ENCODE data around the gene CCDC61. TPM values are rescaled to one million over a fixed set of nuclear protein-coding genes. Genes with fewer than 3 reads are reported as not detected.
A peak's percentile ranks its signal among the peaks of the same experiment; 100 is the strongest.

Gene CCDC61
- total RNA-seq, 3 donors from 2014 or later (not counting 1 experiment from before 2014, with no cell fraction given): 10.6 to 16.9 (median 14.6) TPM

GRCh38 chr19:45999653-46000121, 4.4 kb downstream of the CCDC61 start:
- Mint-ChIP-seq H3K4me1 (peaks cover 24 to 25% of the 10 kb centered on the region in 2 donors), H3K36me3 (no peaks in the 10 kb centered on the region), H3K4me3 (peak overlapping the region; percentile 70), H3K27me3 (ENCODE audit: low read depth in 2 of 2) (peaks cover 11 to 23% of the 10 kb centered on the region in 2 donors), H3K9me3 (no peaks in the 10 kb centered on the region), H3K27ac (peak overlapping the region in 1 of 2 donors; percentile 71)
- no peak for TF ChIP-seq CTCF (IDR thresholded peaks at IDR 0.05)
- peak in 1 of 2 donors; percentile 41 for DNase-seq
- no peak overlapping the region for H3K27ac ChIP-seq (ENCODE audit: low read length)
- WGBS (ENCODE audit: insufficient coverage): 40% methylated on average over 14 of the region's 14 CpGs
- no peaks in the 10 kb centered on the region for H3K9me3 ChIP-seq (ENCODE audit: control insufficient read depth, insufficient read depth, low read length)
- peaks cover 26% of the 10 kb centered on the region for H3K4me1 ChIP-seq (ENCODE audit: control insufficient read depth, insufficient read depth, low read length)
- H3K27me3 ChIP-seq (ENCODE audit: control insufficient read depth, insufficient read depth, low read length): peaks cover 3% of the 10 kb centered on the region
- ATAC-seq: no peak
- H3K36me3 ChIP-seq (ENCODE audit: control insufficient read depth, insufficient read depth, low read length): peaks cover 6% of the 10 kb centered on the region
- H3K4me3 ChIP-seq (ENCODE audit: low read length): no peak overlapping the region
- intact Hi-C loops (cut with micrococcal nuclease): no loop called here

- DNase-seq: peak in 1 of 2 donors; percentile 88
- Histone ChIP-seq H3K36me3 (ENCODE audit: control insufficient read depth, insufficient read depth, low read length) (peaks cover 6% of the 10 kb centered on the region), H3K4me3 (ENCODE audit: low read length) (no peak overlapping the region), H3K27me3 (ENCODE audit: control insufficient read depth, insufficient read depth, low read length) (peaks cover 3% of the 10 kb centered on the region), H3K9me3 (ENCODE audit: control insufficient read depth, insufficient read depth, low read length) (no peaks in the 10 kb centered on the region), H3K27ac (ENCODE audit: low read length) (no peak overlapping the region), H3K4me1 (ENCODE audit: control insufficient read depth, insufficient read depth, low read length) (peaks cover 25% of the 10 kb centered on the region)
- H3K9me3 Mint-ChIP-seq: no peaks in the 10 kb centered on the region
- H3K27me3 Mint-ChIP-seq (ENCODE audit: low read depth in 2 of 2): peaks cover 11 to 23% of the 10 kb centered on the region in 2 donors
- no peaks in the 10 kb centered on the region for H3K36me3 Mint-ChIP-seq
- peaks cover 24 to 25% of the 10 kb centered on the region in 2 donors for H3K4me1 Mint-ChIP-seq
- peak overlapping the region in 1 of 2 donors; percentile 71 for H3K27ac Mint-ChIP-seq
- peak overlapping the region; percentile 64 for H3K4me3 Mint-ChIP-seq
- 5% methylated on average over 34 of the region's 34 CpGs for WGBS (ENCODE audit: insufficient coverage)
- TF ChIP-seq CTCF (IDR thresholded peaks at IDR 0.05): no peak
- ATAC-seq: peak; percentile 82 to 95 (median 90)
- intact Hi-C loops (cut with micrococcal nuclease): no loop called here
Observed at GRCh38 chr19:46000491-46001246, 5.4 kb downstream of the CCDC61 start.

- DNase-seq (no peak), ATAC-seq (no peak)
- Mint-ChIP-seq H3K4me1 (peaks cover 24 to 25% of the 10 kb centered on the region in 2 donors), H3K9me3 (no peaks in the 10 kb centered on the region), H3K36me3 (no peaks in the 10 kb centered on the region), H3K27ac (no peak overlapping the region), H3K27me3 (ENCODE audit: low read depth in 2 of 2) (peaks cover 11 to 23% of the 10 kb centered on the region in 2 donors), H3K4me3 (no peak overlapping the region)
- peaks cover 19% of the 10 kb centered on the region for H3K4me1 ChIP-seq (ENCODE audit: control insufficient read depth, insufficient read depth, low read length)
- peaks cover 9% of the 10 kb centered on the region for H3K36me3 ChIP-seq (ENCODE audit: control insufficient read depth, insufficient read depth, low read length)
- no peak overlapping the region for H3K4me3 ChIP-seq (ENCODE audit: low read length)
- H3K27ac ChIP-seq (ENCODE audit: low read length): no peak overlapping the region
- intact Hi-C loops (cut with micrococcal nuclease): no loop called here
- no peak for TF ChIP-seq CTCF (IDR thresholded peaks at IDR 0.05)
- 95% methylated on average over 15 of the region's 15 CpGs for WGBS (ENCODE audit: insufficient coverage)
- peaks cover 3% of the 10 kb centered on the region for H3K27me3 ChIP-seq (ENCODE audit: control insufficient read depth, insufficient read depth, low read length)
- no peaks in the 10 kb centered on the region for H3K9me3 ChIP-seq (ENCODE audit: control insufficient read depth, insufficient read depth, low read length)
Observed at GRCh38 chr19:46002678-46003275, 7.5 kb downstream of the CCDC61 start.

Measured in natural killer cell (primary cell).